ENCODE measurements around the gene SLC24A5. TPM values are rescaled to one million over a fixed set of nuclear protein-coding genes. Genes with fewer than 3 reads are reported as not detected.
A peak's percentile ranks its signal among the peaks of the same experiment; 100 is the strongest.

Gene SLC24A5
- total RNA-seq, 1 experiment from 2014 or later = not detected

DNA sequence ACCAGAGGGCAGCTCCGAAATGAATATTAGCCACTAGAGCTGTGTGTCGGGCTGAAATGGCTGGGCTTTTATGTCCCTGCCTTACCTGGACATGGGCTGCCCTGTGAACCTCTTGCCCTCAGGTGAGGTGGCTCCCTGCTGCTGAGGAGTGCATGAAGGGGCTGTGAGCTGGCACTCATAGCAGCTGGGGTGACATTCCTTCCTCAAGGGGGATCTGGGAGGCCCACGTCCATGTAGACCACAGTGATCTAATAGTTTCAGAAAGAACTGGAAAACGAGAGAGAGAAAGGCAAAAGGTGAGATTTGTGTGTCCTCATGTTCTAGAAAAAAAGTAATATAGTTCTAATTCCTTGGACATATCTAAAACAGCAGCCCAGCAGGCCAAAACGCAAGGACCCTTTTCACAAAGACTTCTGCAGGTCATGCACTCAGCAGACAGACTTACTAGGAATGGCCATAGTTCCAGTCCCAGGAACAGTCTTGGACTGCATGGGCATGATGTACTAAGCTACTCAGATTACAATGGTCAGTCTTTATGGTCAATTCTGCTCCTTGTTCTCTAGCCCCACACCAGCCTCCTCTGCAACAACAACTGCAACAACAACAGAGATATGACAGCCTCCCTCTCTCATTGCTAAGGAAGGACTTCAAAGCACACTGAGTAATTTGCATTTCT is 10.8 kb upstream of the SLC24A5 start:
- Histone ChIP-seq H3K9me3 (ENCODE audit: control insufficient read depth, insufficient read depth, low read depth, low read length) (no peaks in the 10 kb centered on the region), H3K4me1 (ENCODE audit: control insufficient read depth, insufficient read depth, low read length) (no peaks in the 10 kb centered on the region), H3K4me3 (ENCODE audit: low read depth in 2 of 2, low read length in 2 of 2) (no peak overlapping the region), H3K36me3 (ENCODE audit: control insufficient read depth, insufficient read depth, low read length) (no peaks in the 10 kb centered on the region), H3K27me3 (ENCODE audit: control insufficient read depth, insufficient read depth, low read length) (peaks cover 3% of the 10 kb centered on the region; the same call in 1 of the 2 replicates), H3K27ac (ENCODE audit: low read length) (no peak overlapping the region)
- TF ChIP-seq, protein P1, sequence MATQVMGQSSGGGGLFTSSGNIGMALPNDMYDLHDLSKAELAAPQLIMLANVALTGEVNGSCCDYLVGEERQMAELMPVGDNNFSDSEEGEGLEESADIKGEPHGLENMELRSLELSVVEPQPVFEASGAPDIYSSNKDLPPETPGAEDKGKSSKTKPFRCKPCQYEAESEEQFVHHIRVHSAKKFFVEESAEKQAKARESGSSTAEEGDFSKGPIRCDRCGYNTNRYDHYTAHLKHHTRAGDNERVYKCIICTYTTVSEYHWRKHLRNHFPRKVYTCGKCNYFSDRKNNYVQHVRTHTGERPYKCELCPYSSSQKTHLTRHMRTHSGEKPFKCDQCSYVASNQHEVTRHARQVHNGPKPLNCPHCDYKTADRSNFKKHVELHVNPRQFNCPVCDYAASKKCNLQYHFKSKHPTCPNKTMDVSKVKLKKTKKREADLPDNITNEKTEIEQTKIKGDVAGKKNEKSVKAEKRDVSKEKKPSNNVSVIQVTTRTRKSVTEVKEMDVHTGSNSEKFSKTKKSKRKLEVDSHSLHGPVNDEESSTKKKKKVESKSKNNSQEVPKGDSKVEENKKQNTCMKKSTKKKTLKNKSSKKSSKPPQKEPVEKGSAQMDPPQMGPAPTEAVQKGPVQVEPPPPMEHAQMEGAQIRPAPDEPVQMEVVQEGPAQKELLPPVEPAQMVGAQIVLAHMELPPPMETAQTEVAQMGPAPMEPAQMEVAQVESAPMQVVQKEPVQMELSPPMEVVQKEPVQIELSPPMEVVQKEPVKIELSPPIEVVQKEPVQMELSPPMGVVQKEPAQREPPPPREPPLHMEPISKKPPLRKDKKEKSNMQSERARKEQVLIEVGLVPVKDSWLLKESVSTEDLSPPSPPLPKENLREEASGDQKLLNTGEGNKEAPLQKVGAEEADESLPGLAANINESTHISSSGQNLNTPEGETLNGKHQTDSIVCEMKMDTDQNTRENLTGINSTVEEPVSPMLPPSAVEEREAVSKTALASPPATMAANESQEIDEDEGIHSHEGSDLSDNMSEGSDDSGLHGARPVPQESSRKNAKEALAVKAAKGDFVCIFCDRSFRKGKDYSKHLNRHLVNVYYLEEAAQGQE (IDR thresholded peaks at IDR 0.05; ENCODE audit: insufficient read depth in 1 of 2, low read depth in 2 of 2, low read length in 1 of 2) = no peak
- TF ChIP-seq SIN3A (IDR thresholded peaks at IDR 0.05; ENCODE audit: borderline replicate concordance, insufficient read depth, low read depth, low read length) (no peak), TCF7L2 (IDR thresholded peaks at IDR 0.05; ENCODE audit: low read depth, low read length) (no peak), POLR2AphosphoS5 (IDR thresholded peaks at IDR 0.05; ENCODE audit: low read depth, low read length) (no peak)
- TF ChIP-seq, protein P2, sequence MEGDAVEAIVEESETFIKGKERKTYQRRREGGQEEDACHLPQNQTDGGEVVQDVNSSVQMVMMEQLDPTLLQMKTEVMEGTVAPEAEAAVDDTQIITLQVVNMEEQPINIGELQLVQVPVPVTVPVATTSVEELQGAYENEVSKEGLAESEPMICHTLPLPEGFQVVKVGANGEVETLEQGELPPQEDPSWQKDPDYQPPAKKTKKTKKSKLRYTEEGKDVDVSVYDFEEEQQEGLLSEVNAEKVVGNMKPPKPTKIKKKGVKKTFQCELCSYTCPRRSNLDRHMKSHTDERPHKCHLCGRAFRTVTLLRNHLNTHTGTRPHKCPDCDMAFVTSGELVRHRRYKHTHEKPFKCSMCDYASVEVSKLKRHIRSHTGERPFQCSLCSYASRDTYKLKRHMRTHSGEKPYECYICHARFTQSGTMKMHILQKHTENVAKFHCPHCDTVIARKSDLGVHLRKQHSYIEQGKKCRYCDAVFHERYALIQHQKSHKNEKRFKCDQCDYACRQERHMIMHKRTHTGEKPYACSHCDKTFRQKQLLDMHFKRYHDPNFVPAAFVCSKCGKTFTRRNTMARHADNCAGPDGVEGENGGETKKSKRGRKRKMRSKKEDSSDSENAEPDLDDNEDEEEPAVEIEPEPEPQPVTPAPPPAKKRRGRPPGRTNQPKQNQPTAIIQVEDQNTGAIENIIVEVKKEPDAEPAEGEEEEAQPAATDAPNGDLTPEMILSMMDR (IDR thresholded peaks at IDR 0.05) = no peak
- in situ Hi-C loops (cut with HindIII; ENCODE audit: low pct_unique_long_range_greater_than_20kb, low sequenced_read_pairs) = no loop called here
- no peak for DNase-seq (ENCODE audit: low read depth, low spot score)
- no peak for ATAC-seq
- no TSS peak for BruUV-seq (replicated peaks)
- ChIA-PET POLR2A (no interaction called here), CTCF (no interaction called here)
- intact Hi-C loops (cut with micrococcal nuclease; ENCODE audit: unreplicated experiment) = loop anchor here (5.0 kb wide), 1 partner anchor 142 kb away; no protein-coding TSS in a partner anchor

DNA sequence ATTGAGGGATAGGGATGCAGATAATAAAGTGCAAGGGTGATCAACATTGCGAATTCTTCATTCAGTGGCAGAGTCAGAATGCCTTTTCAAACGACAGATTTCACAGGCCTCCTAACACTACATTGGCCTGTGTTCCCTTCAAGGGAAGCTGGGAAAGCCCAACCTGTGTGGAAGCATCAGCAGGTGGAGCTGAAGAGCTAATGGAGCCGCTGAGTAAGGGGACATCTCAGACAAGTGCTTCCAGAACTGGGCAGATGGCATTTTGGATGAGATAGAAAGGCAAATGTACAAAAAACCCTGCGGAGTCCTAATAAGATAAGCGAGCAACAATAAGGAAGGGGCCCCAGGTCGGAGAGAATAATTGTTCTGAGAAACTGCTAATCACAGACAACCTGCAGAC is 8.5 kb upstream of the SLC24A5 start:
- BruUV-seq (replicated peaks) = no TSS peak
- TF ChIP-seq SIN3A (IDR thresholded peaks at IDR 0.05; ENCODE audit: borderline replicate concordance, insufficient read depth, low read depth, low read length) = no peak
- TF ChIP-seq, protein P2 (IDR thresholded peaks at IDR 0.05) = peak; percentile 69
- in situ Hi-C loops (cut with HindIII; ENCODE audit: low pct_unique_long_range_greater_than_20kb, low sequenced_read_pairs) = no loop called here
- intact Hi-C loops (cut with micrococcal nuclease; ENCODE audit: unreplicated experiment) = loop anchor here (5.0 kb wide), 1 partner anchor 140 kb away; no protein-coding TSS in a partner anchor
- no peak overlapping the region for H3K27ac ChIP-seq (ENCODE audit: low read length)
- DNase-seq (ENCODE audit: low read depth, low spot score) = no peak
- no peaks in the 10 kb centered on the region for H3K9me3 ChIP-seq (ENCODE audit: control insufficient read depth, insufficient read depth, low read depth, low read length)
- H3K36me3 ChIP-seq (ENCODE audit: control insufficient read depth, insufficient read depth, low read length) = no peaks in the 10 kb centered on the region
- ChIA-PET POLR2A (no interaction called here), CTCF (interaction anchor here (0.8 kb wide), 1 partner anchor 137 kb away, joined by 3 read pairs; no protein-coding TSS in a partner anchor)
- H3K4me1 ChIP-seq (ENCODE audit: control insufficient read depth, insufficient read depth, low read length) = no peaks in the 10 kb centered on the region
- H3K27me3 ChIP-seq (ENCODE audit: control insufficient read depth, insufficient read depth, low read length) = peaks cover 7% of the 10 kb centered on the region; the same call in 1 of the 2 replicates
- no peak overlapping the region for H3K4me3 ChIP-seq (ENCODE audit: low read depth in 2 of 2, low read length in 2 of 2)
- peak; percentile 84 for ATAC-seq

All from Panc1 (cell line).